RKO (cell line): ENCODE data around the gene LRRK1.

Source experiments
- DNase-seq: peaks from one replicate; pipeline ENCODE4 v3.0.0-alpha.2; 2016; ENCODE audit warnings: low spot score

LRRK1 gene

DNA sequence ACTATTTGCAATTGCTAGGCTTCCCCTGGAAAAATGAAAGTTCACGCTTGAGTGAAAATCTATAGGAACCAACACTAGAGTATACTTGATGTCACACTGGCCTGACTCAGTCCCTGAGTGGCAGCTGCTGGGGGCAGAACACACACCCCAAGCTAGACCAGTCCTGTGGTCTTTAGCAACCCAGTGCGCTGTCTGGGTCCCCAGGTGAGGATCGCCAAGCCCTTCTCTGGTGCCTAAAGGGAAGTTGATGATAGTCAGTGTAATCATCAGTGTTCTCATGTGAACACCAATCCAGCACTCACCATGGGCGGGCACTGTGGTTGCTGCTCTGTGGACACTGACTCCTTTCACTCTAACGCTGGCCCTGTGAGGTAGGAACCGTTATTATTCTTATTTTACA lies 28.3 kb upstream of the LRRK1 start:
- DNase-seq, result no peak

DNA sequence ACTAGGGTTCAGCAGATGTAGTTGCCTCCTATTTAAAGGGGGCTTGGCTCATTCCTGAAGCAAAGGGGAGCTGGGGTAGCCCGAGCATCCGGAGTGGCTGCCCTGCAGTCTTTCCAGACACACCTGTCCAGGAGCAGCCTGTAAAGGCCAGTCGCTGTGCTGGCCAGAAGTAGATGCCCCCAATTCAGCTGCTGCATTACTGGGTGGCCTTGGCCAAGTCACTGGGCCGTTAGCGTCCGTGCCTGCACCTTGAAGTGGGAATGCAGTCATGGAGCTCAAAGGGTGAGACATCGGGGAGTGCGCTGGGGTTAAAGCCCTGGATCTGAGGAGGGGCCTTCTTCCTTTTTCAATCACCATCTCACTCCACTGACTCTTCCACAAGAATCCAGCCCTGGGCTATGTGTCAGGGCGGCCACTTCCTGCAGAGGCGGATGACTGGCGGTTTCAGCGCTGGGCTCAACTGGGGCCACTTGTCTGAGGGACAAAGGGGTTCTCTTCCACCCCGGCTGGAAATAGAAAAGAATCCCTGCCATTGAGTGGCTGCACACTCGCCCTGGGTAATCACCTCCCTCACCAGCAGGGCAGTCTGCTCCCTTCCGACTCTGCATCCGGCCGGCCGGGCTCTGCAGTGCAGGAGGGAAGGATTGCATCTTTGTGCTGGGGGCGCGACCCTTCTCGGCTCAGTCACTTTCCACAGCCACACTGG lies 27.7 kb upstream of the LRRK1 start:
- DNase-seq, result no peak

DNA sequence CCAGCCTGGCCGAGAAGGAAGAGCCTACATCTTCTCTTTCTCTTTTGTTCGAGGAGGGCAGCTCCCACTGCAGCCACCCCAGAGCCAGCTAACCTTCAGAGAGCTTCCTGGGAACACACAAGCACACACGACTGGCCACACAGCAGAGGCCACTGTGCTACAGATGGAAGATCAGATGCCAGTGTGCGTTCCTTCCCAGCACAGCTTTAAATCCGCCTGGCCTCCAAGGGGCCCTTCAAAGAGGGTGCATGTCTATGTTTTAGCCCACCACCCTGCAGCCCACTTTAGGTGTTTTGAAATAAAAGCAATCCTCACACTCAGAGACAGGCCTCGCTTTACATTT lies 27.2 kb upstream of the LRRK1 start:
- no peak for DNase-seq

DNA sequence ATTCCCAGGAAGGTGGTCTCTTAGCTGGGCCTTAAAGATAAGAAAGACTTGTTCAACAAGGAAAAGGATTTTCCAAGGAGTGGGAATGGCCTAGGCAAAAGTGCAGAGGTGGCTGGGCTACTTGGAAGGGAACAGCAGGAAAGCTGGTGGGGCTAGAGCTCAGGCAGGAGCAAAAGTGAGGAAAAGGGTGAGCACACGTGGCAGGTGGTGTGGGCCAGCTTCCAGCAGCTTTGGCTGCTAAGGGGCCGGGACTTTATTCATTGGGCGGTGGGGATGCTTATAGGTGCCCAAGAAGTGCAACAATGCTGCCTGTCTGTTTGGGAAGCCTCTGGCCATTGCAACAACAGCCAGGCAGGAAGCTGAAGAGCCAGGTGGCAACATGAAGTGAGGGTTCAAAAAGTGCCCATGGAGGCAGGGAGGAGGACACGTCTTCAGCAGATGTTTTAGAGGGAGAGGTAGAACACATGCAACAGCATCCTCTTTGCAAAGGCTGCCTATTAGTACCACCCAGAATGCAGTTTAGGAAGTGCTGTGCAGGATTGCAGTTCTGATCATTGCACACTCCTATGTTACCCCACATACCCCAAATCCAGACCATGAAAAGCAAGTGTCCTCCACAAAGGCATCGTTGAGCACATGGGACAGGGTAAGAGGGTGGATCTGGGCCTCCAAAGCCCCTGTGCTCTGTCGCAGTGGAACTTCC lies 25.7 kb upstream of the LRRK1 start:
- no peak for DNase-seq

DNA sequence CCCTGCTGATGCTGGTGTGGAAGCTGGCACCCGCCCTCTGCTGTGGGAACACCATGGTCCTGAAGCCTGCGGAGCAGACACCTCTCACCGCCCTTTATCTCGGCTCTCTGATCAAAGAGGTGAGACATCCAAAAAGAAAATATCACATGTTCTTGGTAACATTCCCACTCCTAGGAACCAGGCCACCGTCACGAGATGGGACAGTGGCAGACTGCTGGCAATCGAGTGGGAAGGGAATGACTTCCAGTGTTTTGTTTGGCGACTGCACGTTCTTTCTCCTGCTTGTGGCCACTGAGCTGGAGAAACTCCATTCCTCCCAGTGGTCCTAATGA lies 25.2 kb upstream of the LRRK1 start:
- DNase-seq, result no peak

DNA sequence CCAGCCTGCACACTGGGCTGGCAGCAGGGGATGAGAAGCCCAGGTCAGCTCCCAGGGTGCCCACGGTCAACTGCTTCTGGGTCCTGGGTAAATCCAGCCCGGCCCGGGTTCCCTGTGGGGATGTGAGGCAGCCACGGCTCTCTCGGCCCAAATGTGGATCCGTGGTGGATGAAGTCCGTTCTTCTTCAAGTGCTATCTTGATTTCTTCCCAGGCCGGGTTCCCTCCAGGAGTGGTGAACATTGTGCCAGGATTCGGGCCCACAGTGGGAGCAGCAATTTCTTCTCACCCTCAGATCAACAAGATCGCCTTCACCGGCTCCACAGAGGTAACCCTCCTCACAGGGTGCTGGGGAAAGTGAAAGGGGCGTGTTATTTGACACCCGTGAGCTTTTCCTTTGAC lies 23.4 kb upstream of the LRRK1 start:
- DNase-seq, result no peak

DNA sequence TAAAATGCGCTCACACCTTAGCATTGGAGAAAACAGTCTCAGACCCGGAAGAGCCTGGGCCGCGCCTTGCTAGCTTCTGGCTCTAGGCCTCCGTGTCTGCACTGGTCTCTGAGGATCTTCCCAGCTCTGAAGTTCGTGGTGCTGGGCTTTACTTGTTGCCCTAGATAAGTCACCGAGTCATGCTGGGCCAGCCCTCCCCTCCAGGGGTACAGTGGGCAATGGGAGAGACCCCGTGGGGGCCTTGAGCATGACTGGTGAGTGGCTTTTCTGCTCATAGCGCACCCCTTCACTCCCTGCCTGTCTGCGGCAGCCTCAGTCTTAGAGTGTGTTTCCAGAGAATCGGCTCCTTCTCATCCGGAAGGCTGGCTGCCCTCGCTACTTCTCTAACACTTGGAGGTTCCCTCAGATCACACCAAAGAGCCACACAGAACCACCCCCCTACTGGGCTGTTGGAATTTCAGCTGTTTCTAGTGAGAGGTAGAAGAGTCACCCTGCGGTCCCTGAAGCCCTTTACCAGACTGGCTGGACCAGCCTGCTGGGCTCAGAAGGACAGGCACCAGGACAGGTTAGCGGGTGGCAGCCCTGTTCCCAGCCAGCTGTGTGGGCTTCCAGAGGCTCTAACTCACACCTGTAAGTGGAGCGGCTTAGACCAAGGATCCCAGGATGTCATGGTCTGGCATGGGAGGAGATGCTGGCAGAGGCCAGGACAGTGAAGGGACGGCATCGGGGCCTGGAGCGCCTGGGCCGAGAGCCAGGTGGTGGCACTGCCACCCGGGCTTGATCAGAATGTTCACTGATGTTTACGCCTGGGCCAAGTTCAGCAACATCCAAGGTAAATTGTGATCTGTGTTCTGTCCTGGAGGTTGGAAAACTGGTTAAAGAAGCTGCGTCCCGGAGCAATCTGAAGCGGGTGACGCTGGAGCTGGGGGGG lies 21.7 kb upstream of the LRRK1 start:
- DNase-seq, result no peak

DNA sequence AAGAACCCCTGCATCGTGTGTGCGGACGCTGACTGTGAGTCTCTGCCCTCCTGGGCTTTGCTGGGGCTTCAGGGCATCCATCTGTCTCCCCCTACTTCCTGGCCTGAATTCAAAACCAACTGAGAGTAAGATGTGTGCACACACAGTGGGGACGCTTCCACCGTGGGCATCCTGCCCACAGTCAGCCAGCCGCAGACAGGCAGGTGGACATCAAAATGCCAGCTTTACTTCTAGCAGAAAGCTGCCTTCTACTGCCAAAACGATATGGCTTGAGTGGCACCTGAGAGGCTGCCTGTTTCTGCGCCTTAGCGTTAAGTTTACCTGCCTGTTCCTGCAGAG lies 21.0 kb upstream of the LRRK1 start:
- no peak for DNase-seq

DNA sequence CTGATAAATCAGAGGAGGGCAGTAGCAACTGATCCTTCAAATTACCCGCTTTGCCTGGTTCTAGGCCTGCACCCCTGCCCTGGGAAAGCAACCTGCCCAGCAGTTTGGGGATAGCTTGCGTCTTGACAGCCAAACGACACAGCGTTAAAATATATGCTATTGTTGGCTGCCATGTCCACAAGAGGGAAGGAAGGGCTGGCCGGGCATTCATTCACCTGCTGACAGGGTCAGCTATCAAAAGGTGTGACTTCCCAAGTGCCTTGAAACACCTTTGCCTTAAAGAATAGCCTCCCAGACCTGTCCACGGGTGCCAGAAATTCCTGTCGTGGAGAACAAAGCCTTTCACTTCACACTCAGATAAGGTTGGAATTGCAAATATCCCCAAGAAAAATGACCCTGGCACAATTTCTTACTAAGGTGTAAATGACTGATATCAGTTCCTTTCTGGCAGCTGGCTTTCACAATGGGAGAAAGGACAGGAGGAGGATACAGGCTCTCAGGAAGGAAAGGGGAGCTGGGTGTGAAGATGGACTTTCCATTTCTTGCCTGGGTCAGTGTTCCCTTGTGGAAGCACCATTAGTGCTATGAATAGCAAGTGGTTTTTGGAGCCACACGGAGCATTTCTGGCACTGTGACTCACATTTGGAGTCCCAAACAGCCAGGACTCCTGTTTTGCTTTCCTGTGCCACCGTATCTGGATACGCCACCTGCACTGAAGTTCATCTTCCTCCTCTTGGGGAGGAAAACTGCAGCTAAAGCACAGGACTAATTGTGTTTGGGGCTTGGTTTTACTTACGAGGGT lies 20.3 kb upstream of the LRRK1 start:
- no peak for DNase-seq

DNA sequence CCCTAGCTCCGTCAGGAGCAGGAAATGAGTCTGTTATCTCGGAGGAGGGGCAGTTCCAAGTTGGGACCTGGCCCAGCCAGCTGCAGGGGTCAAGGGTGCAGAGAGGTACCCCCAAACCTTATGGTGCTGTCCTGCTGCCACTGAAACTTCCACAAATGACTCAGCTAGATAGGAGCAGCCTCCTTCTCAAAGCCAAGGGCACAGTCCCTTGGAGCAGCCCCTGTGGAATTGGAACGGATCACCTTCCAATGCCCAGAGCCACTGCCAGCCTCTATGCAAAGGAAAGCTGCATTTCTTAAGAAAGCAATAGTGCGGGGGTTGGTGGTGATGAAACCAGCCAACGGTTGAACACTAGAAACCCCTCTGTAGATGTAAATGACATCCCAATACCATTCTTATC lies 19.6 kb upstream of the LRRK1 start:
- DNase-seq, result no peak

DNA sequence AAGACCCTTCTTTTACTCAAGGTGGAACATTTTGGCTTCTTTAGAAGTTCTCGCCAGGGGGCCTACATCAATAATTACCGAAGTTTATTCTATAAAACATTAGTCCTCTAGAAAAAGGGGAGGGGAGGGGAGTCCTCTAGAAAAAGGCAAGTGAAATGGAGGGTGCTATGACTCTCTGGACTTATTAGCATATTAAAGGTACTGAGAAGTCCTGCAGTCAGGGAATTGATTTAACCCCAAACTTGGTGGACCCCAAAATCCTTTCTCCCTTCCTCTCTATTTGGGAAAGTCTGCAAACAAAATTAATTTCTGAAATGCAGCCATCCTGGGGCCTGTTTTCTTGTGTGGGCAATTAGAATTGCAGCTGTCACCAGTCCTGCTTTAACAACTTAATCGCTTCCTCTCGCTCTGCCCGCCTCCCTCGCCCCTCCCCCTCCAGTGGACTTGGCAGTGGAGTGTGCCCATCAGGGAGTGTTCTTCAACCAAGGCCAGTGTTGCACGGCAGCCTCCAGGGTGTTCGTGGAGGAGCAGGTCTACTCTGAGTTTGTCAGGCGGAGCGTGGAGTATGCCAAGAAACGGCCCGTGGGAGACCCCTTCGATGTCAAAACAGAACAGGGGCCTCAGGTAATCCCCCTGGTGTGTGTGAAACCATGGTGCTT lies 18.9 kb upstream of the LRRK1 start:
- DNase-seq, result no peak

DNA sequence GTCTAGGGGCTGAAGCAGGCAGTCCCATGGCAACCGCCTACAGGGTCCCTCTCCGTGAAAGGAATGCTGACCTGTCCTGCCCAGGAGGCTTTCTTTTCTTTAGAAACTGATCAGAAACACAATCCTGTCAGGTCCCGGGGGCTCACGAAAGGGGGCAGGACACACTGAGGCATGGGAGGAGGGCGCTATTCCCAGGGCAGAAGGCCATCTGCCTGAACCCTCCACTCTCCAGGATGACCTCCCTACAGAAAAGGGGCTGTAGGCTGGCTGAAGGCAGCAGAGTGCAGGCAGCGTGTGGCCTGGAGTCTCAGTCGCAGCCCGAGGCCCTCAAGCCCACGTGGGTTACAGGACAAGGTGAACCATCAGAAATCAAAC lies 18.4 kb upstream of the LRRK1 start:
- no peak for DNase-seq

DNA sequence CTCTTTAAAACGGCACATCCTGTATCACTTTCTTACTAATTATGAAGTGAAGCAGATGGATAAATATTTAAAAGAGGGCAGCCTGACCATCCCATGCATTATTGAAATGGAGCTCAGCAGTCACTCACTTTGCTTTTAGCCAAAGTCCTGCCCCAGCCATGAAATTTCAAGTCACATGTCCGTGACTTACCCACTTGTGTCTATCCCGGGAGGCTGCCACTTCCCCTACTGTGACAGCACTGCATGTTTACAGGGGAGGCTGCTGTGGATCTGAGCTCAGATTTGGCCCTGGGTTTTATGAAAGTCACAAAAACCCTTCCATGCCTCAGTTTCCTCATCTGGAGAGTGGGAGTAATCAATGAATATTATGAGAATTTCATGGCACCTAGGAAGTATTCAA lies 17.9 kb upstream of the LRRK1 start:
- no peak for DNase-seq

DNA sequence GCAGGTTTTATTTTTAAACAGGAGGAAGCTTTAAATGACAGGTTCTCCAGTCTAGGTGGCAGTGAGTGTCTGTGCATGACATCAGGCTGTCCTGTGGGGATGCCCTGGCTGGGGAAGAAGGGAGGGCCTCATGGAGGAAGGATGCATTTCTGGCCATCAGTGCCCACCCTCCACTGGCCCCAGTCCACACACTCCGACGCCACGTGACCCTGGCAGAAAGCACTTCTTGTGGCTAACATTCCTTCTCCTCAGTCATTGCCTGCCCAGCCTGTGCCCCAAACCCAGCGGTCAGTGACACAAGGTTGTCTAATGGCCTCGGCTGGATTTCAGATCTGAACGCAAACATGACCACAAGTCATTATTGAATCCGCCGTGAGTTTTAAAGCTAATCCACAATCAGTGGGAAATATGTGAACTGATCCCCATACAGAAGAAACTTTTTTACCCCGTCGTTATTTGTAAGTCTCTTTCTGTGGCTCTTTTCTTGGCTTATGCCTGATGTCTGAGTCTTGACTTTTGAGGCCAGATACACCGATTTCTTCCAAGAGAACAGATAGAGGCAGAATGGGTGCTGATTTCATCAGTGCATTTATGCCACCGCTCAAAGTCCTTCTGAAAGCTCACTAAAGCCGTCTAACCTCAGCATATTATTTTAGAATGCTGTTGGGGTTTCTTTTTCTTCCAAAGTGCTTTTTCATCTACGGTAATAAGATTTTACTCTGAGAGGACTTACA lies 17.3 kb upstream of the LRRK1 start:
- DNase-seq, result no peak

DNA sequence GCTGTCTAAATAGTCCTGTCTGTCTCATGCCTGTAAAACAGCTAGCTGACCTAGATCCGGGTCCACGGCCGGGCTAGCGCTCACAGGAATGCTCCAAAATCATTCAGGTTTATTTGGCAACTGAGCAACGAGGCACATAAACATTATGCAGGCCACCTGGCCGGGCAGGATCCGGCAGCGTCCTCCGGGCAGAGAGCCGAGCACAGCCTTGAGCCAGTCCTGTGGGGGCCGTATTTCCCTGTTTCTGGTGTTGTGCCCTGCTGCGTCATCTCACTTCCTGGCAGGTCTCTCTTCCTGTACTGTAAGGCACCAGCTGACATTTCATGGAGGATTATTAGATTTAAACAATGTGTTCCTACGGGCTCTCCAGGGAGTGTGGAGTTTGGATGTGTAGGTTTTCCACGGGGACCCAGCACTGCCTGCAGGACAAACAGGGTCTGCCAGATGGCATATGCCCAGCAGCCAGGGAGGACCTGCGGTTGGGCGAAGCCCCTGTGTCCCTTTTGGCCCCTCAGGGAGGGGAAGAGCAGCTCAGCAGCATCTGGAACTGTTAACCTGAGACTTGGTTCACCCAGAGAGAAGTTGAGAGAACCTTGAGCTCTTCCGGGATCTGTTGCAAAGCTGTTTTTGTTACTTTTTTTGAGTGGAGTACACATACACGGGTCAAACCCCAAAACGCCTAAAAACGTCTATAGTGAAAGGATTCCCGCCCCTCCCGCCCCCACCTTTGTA lies 16.6 kb upstream of the LRRK1 start:
- no peak for DNase-seq

DNA sequence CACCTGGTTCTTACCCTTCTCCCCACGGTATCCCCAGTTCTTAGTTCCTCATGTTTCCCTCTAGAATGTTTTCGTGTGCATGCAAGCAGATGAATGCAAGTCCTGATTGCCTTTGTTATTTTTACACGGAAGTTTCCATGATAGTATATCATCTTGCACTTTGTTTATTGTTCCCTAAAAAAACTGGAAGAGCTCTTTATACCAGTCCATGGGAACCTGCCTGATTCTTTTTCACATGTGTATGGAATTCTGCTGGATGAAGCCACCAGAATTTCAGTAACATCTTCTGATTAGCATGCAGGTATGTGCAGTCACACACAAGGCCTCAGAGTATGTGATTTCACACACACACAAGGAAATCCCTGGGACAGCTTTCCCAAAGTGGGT lies 16.0 kb upstream of the LRRK1 start:
- DNase-seq, result no peak

DNA sequence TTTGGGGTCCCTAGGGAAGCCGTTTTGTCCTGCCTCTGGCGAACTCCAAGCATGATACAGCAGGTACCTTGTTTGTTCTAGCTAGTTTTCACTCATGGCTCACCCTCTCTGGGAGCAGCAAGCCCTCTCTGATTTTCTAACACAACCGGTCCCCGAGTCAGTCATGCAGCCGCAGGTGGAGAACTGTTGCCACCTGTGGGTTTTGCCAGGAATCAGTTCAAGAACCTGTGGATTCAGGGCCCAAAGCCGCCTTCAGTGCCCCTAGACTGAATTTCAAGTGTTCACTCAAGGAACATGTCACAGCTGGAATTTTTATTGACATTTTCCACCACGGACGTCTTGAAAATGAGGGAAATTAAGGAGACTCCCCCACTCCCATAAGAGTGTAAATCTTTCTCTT lies 13.3 kb upstream of the LRRK1 start:
- DNase-seq, result no peak

DNA sequence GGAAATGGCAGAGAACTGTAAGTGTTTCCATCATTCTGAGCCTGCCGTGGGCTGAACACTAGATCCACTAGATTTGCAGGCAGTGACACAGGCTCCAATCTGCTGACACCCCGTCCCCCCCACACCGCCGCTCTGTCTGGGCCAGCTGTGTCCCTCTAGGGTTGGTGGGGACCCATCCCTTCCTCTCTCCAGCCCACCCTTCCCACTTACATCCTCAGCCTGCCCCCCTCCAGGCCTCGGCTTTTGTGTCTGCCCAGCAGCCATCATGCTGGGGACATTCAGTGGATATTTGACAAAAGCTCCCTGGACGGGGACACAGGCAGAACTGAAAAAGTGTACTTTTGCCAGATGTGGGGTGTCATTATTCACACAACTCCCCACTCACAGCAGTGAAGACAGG lies 10.7 kb upstream of the LRRK1 start:
- DNase-seq, result no peak

DNA sequence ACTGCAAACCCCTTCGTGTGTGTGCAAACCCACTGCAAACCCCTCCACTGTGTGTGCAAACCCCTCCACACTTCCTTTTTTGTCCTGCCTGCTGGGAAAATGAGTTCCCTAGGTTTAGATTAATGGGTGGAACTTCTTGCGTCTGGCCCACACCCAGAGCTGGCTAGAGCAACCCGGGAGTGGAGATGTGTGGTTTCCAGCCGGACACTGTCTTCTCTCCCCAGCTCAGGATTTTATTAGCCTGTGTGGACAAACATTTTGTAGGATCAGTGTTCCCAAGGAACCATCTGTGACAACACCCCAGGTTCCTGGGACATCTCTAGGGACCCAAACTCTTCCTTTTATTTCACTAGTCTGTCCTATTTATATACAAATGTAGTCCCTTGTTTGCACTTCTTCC lies 9.6 kb upstream of the LRRK1 start:
- no peak for DNase-seq
